SK-N-SH (cell line): ENCODE data around the gene WDR26. TPM values are rescaled to one million over a fixed set of nuclear protein-coding genes. Genes with fewer than 3 reads are reported as not detected.
"Not testable (repeated sequence)": the region's sequence is repeated elsewhere in the genome, so short reads cannot be mapped to it uniquely, and the experiment has no call there.

Source experiments
- CTCF ChIA-PET: fragments of 300-600, 350-600 bp; formaldehyde crosslinking; extraction: SDS; loops from one replicate; lab custom pipeline; 2021; lab: Yijun Ruan, JAX
- POLR2A ChIA-PET: fragments of 350-600 bp; sonication (Branson Sonifier 250); formaldehyde crosslinking; extraction: SDS; loops from one replicate; lab custom pipeline; 2020; ENCODE audit warnings: antibody characterized with exemption, inconsistent platforms; lab: Yijun Ruan, JAX
- DNase-seq: peaks from one replicate; pipeline ENCODE4 v3.0.0; 2012
- H2AFZ ChIP-seq: fragments of 200-600 bp; sonication (generic); 2 replicates; pipeline ENCODE4 v1.8.1; 2016; ENCODE audit warnings: antibody characterized with exemption, mild to moderate bottlenecking, low read depth
- H3F3A ChIP-seq: fragments of 200-600 bp; sonication (generic); replicated peaks from 2 replicates; pipeline ENCODE3; 2016; ENCODE audit warnings: antibody characterized with exemption, mild to moderate bottlenecking; ENCODE audit not compliant: insufficient read depth
- H3K27ac ChIP-seq, 2 experiments: fragments of 200-500 bp in 1 of 2; fragments of 200-600 bp in 1 of 2; sonication (Bioruptor generic) in 1 of 2; sonication (generic), shearing (Covaris generic) in 1 of 2; 2 replicates each; pipeline versions ENCODE4 v1.5.1 to v1.6.1; 2014 to 2016; ENCODE audit warnings: low read depth in 2 of 2, inconsistent platforms in 1 of 2, low read length in 1 of 2, mild to moderate bottlenecking in 1 of 2, mixed read lengths in 1 of 2
- H3K27me3 ChIP-seq: fragments of 200-600 bp; sonication (generic), shearing (Covaris generic); 2 replicates; pipeline ENCODE4 v1.6.1; 2016; ENCODE audit warnings: mixed run types; ENCODE audit not compliant: insufficient read depth
- H3K36me3 ChIP-seq, 2 experiments: fragments of 200-500 bp in 1 of 2; fragments of 200-600 bp in 1 of 2; sonication (Bioruptor generic) in 1 of 2; sonication (generic) in 1 of 2; replicated peaks in 1 of 2; 2 replicates each; pipeline versions ENCODE3 to v1.5.1; 2014 to 2016; ENCODE audit warnings: low read length in 1 of 2, mild to moderate bottlenecking in 1 of 2; ENCODE audit not compliant: insufficient read depth in 2 of 2, control insufficient read depth in 1 of 2
- H3K4me1 ChIP-seq, 2 experiments: fragments of 200-500 bp in 1 of 2; fragments of 200-600 bp in 1 of 2; sonication (Bioruptor generic) in 1 of 2; sonication (generic), shearing (Covaris generic) in 1 of 2; 2 replicates each; pipeline versions ENCODE4 v1.5.1 to v1.6.1; 2014 to 2016; ENCODE audit warnings: low read depth in 1 of 2, low read length in 1 of 2, mixed run types in 1 of 2; ENCODE audit not compliant: insufficient read depth in 2 of 2, control insufficient read depth in 1 of 2
- H3K4me2 ChIP-seq: fragments of 200-600 bp; sonication (generic), shearing (Covaris generic); 2 replicates; pipeline ENCODE4 v1.6.1; 2017; ENCODE audit warnings: mixed run types
- H3K4me3 ChIP-seq, 2 experiments: fragments of 200-500 bp in 1 of 2; fragments of 200-600 bp in 1 of 2; sonication (Bioruptor generic) in 1 of 2; sonication (generic), shearing (Covaris generic) in 1 of 2; 2 replicates each; pipeline versions ENCODE4 v1.5.1 to v1.8.1; 2014 to 2016; ENCODE audit warnings: low read depth in 2 of 2, inconsistent platforms in 1 of 2, low read length in 1 of 2, mild to moderate bottlenecking in 1 of 2, mixed read lengths in 1 of 2, moderate library complexity in 1 of 2
- H3K79me2 ChIP-seq: fragments of 200-600 bp; sonication (generic); 2 replicates; pipeline ENCODE4 v1.8.1; 2017; ENCODE audit warnings: mild to moderate bottlenecking; ENCODE audit not compliant: insufficient read depth
- H3K9ac ChIP-seq: fragments of 200-600 bp; sonication (generic); 2 replicates; pipeline ENCODE4 v1.6.1; 2017; ENCODE audit warnings: mixed run types
- H3K9me2 ChIP-seq: fragments of 200-600 bp; sonication (generic); 2 replicates; pipeline ENCODE4 v1.6.1; 2017; ENCODE audit warnings: mixed run types
- H3K9me3 ChIP-seq: fragments of 200-600 bp; sonication (generic); 2 replicates; pipeline ENCODE4 v1.6.1; 2017; ENCODE audit warnings: mixed run types, mild to moderate bottlenecking, moderate library complexity
- H4K20me1 ChIP-seq: fragments of 200-600 bp; sonication (generic); 2 replicates; pipeline ENCODE4 v1.6.1; 2017; ENCODE audit warnings: mild to moderate bottlenecking, mixed run types; ENCODE audit not compliant: insufficient read depth
- CHD2 ChIP-seq: fragments of 150-350 bp; IDR thresholded peaks from 2 replicates; pipeline ENCODE4 v1.6.1; 2018; ENCODE audit warnings: low read length; ENCODE audit not compliant: partially characterized antibody
- ELF1 ChIP-seq: IDR thresholded peaks from 2 replicates; pipeline ENCODE4 v1.4.0; 2012
- EP300 ChIP-seq, 2 experiments: IDR thresholded peaks; 2 replicates each; pipeline versions ENCODE4 v1.4.0 to v1.6.1; 2012; ENCODE audit warnings: borderline replicate concordance in 1 of 2, low read depth in 1 of 2, low read length in 1 of 2
- EZH2phosphoT487 ChIP-seq: fragments of 200-600 bp; sonication (generic); IDR thresholded peaks from 2 replicates; pipeline ENCODE4 v1.6.1; 2017; ENCODE audit warnings: low read depth, mixed run types, mild to moderate bottlenecking, antibody characterized with exemption, moderate library complexity, borderline replicate concordance
- FOXM1 ChIP-seq: IDR thresholded peaks from 2 replicates; pipeline ENCODE4 v1.4.0; 2012; ENCODE audit warnings: low read depth, mild to moderate bottlenecking
- GABPA ChIP-seq: IDR thresholded peaks from 2 replicates; pipeline ENCODE4 v1.4.0; 2012; ENCODE audit warnings: low read depth, mild to moderate bottlenecking
- JUND ChIP-seq: IDR thresholded peaks from 2 replicates; pipeline ENCODE4 v1.4.0; 2012
- MXI1 ChIP-seq: IDR thresholded peaks from 2 replicates; pipeline ENCODE4 v1.6.1; 2012; ENCODE audit warnings: mild to moderate bottlenecking, low read depth, low read length, improper control_type of control experiment
- NFIC ChIP-seq: IDR thresholded peaks from 2 replicates; pipeline ENCODE4 v1.4.0; 2012; ENCODE audit warnings: borderline replicate concordance
- NRF1 ChIP-seq: IDR thresholded peaks from 2 replicates; pipeline ENCODE4 v1.6.1; 2012; ENCODE audit warnings: low read depth, mild to moderate bottlenecking, low read length
- POLR2AphosphoS5 ChIP-seq: IDR thresholded peaks from 2 replicates; pipeline ENCODE4 v1.6.1; 2012; ENCODE audit warnings: low read depth, low read length
- RCOR1 ChIP-seq: fragments of 150-350 bp; IDR thresholded peaks from 2 replicates; pipeline ENCODE4 v1.6.1; 2017; ENCODE audit warnings: antibody characterized with exemption, low read length
- RFX5 ChIP-seq: IDR thresholded peaks from 2 replicates; pipeline ENCODE4 v1.6.1; 2012; ENCODE audit warnings: mild to moderate bottlenecking, improper control_type of control experiment, low read length
- RXRA ChIP-seq: IDR thresholded peaks from 2 replicates; pipeline ENCODE4 v1.4.0; 2012; ENCODE audit warnings: low read depth, mild to moderate bottlenecking, borderline replicate concordance
- SIN3A ChIP-seq: IDR thresholded peaks from 2 replicates; pipeline ENCODE4 v1.6.1; 2012; ENCODE audit warnings: low read depth, mild to moderate bottlenecking, low read length, moderate library complexity, borderline replicate concordance
- TCF12 ChIP-seq: IDR thresholded peaks from 2 replicates; pipeline ENCODE4 v1.4.0; 2012
- YY1 ChIP-seq: IDR thresholded peaks from 2 replicates; pipeline ENCODE4 v1.4.0; 2012; ENCODE audit warnings: low read depth, mild to moderate bottlenecking
- WGBS: methylation state at CpG from one replicate; pipeline ENCODE4 v1.1.6; 2017; ENCODE audit warnings: low lambda C conversion rate; 5-methylcytosine and 5-hydroxymethylcytosine counted together
- polyA plus RNA-seq, 3 experiments: library from polyadenylated mRNA; depleted of rRNA; stranded (reverse); fragments of >200 nt; gene quantifications; 2 replicates each; pipeline ENCODE4 v1.2.3, GENCODE V29; 2012
- TF ChIP-seq, protein P1 (sequence below): IDR thresholded peaks from 2 replicates; pipeline ENCODE4; 2012
- TF ChIP-seq, protein P2 (sequence below): IDR thresholded peaks from 2 replicates; pipeline ENCODE4 v1.6.1; 2012; ENCODE audit warnings: mild to moderate bottlenecking, low read depth, low read length, moderate library complexity

WDR26 gene
- polyA plus RNA-seq, 1 of the 3 experiments (the other 2 are of a cell fraction) = 21.2 TPM

GRCh38 chr1:224343679-224344078 is 90.9 kb downstream of the WDR26 start:
- TF ChIP-seq, protein P1, sequence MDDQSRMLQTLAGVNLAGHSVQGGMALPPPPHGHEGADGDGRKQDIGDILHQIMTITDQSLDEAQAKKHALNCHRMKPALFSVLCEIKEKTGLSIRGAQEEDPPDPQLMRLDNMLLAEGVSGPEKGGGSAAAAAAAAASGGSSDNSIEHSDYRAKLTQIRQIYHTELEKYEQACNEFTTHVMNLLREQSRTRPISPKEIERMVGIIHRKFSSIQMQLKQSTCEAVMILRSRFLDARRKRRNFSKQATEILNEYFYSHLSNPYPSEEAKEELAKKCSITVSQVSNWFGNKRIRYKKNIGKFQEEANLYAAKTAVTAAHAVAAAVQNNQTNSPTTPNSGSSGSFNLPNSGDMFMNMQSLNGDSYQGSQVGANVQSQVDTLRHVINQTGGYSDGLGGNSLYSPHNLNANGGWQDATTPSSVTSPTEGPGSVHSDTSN = no peak
- TF ChIP-seq POLR2AphosphoS5 (no peak), EP300 (IDR thresholded peaks at IDR 0.05; ENCODE audit: borderline replicate concordance in 1 of 2, low read depth in 1 of 2, low read length in 1 of 2) (no peak), GABPA (no peak), EZH2phosphoT487 (no peak), JUND (no peak), ELF1 (no peak), YY1 (no peak), CHD2 (no peak), MXI1 (no peak), NFIC (no peak), RFX5 (no peak), RCOR1 (no peak), FOXM1 (no peak), RXRA (no peak), TCF12 (no peak), NRF1 (no peak), SIN3A (no peak)
- TF ChIP-seq, protein P2, sequence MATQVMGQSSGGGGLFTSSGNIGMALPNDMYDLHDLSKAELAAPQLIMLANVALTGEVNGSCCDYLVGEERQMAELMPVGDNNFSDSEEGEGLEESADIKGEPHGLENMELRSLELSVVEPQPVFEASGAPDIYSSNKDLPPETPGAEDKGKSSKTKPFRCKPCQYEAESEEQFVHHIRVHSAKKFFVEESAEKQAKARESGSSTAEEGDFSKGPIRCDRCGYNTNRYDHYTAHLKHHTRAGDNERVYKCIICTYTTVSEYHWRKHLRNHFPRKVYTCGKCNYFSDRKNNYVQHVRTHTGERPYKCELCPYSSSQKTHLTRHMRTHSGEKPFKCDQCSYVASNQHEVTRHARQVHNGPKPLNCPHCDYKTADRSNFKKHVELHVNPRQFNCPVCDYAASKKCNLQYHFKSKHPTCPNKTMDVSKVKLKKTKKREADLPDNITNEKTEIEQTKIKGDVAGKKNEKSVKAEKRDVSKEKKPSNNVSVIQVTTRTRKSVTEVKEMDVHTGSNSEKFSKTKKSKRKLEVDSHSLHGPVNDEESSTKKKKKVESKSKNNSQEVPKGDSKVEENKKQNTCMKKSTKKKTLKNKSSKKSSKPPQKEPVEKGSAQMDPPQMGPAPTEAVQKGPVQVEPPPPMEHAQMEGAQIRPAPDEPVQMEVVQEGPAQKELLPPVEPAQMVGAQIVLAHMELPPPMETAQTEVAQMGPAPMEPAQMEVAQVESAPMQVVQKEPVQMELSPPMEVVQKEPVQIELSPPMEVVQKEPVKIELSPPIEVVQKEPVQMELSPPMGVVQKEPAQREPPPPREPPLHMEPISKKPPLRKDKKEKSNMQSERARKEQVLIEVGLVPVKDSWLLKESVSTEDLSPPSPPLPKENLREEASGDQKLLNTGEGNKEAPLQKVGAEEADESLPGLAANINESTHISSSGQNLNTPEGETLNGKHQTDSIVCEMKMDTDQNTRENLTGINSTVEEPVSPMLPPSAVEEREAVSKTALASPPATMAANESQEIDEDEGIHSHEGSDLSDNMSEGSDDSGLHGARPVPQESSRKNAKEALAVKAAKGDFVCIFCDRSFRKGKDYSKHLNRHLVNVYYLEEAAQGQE = no peak
- H3K9me3 ChIP-seq = peaks cover 16% of the 10 kb centered on the region; the same call in 1 of the 2 replicates
- H3K36me3 ChIP-seq = no peaks in the 10 kb centered on the region
- no peak for DNase-seq
- no peaks in the 10 kb centered on the region for H3K9me2 ChIP-seq
- H4K20me1 ChIP-seq = no peaks in the 10 kb centered on the region
- H3K4me2 ChIP-seq = no peak overlapping the region
- H3K79me2 ChIP-seq = no peaks in the 10 kb centered on the region
- H3F3A ChIP-seq = peaks cover 5% of the 10 kb centered on the region
- CTCF ChIA-PET = interaction anchor here (0.9 to 1.2 kb wide), 2 partner anchors 8 to 532 kb away, joined by 3 read pairs; no protein-coding TSS in a partner anchor
- WGBS = 0% methylated on average over 3 of the region's 3 CpGs
- POLR2A ChIA-PET = no interaction called here
- H3K4me3 ChIP-seq = no peak overlapping the region
- H3K27me3 ChIP-seq = no peaks in the 10 kb centered on the region
- no peaks in the 10 kb centered on the region; a peak in 1 of 4 replicates for H3K4me1 ChIP-seq
- no peak overlapping the region for H2AFZ ChIP-seq
- H3K9ac ChIP-seq = no peak overlapping the region
- no peak overlapping the region for H3K27ac ChIP-seq

GRCh38 chr1:224340453-224341384 is 93.9 kb downstream of the WDR26 start:
- H3K9ac ChIP-seq, H3K9me2 ChIP-seq, H3K79me2 ChIP-seq, H3K36me3 ChIP-seq, CTCF ChIA-PET, H3F3A ChIP-seq, H3K4me1 ChIP-seq, H3K27ac ChIP-seq, H3K27me3 ChIP-seq, H4K20me1 ChIP-seq, POLR2A ChIA-PET: not testable (repeated sequence)
- peaks cover 16% of the 10 kb centered on the region; the same call in 1 of the 2 replicates for H3K9me3 ChIP-seq
- peak overlapping the region; percentile 49 to 63 for H3K4me3 ChIP-seq
- WGBS = 10% methylated on average over 30 of the region's 36 CpGs
- peak; percentile 67 for DNase-seq
- H2AFZ ChIP-seq = peak overlapping the region; percentile 94
- H3K4me2 ChIP-seq = peak overlapping the region; percentile 67
